ENCODE measurements around the gene OCSTAMP.

DNA sequence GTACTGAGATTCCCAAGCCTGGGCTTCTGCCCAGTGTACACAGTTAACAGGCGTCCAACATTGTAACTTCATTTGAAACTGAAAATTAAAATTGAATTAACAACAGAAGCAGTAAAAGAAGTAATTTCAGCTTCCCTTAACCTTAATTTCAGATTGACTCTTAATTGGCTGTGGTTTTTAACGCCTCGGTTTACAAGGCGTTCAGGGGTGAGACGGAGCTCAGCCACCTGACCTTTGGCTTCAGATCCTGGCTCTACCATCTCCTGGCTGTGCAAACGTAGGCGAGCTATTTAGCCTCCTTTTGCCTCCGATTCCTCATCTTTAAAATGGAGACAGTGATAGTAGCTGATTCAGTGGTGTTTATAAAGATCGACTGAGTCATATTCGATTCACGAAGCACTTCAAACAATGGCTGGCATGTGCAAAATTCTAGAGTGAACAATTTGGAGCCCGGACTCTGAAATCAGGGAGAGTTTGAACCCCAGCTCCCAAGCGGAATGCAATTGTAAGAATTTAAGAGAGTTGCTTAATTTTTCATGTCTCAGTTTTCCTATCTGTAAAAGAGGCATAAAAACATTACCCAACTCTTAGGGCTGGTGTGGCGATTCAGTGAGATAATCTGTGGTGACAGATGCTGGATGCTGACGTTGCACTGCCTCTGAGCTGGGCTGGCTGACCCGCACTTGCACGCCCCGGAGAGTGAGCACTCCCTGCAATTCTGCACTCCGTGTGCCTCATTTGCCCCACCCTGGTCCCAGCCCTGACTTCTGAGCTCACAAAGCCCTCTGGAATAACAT lies 23.5 kb upstream of the OCSTAMP start:
- TF ChIP-seq, protein P1, sequence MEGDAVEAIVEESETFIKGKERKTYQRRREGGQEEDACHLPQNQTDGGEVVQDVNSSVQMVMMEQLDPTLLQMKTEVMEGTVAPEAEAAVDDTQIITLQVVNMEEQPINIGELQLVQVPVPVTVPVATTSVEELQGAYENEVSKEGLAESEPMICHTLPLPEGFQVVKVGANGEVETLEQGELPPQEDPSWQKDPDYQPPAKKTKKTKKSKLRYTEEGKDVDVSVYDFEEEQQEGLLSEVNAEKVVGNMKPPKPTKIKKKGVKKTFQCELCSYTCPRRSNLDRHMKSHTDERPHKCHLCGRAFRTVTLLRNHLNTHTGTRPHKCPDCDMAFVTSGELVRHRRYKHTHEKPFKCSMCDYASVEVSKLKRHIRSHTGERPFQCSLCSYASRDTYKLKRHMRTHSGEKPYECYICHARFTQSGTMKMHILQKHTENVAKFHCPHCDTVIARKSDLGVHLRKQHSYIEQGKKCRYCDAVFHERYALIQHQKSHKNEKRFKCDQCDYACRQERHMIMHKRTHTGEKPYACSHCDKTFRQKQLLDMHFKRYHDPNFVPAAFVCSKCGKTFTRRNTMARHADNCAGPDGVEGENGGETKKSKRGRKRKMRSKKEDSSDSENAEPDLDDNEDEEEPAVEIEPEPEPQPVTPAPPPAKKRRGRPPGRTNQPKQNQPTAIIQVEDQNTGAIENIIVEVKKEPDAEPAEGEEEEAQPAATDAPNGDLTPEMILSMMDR (IDR thresholded peaks at IDR 0.05; ENCODE audit: insufficient read depth, low read depth, low read length): no peak
- TF ChIP-seq EZH2 (IDR thresholded peaks at IDR 0.05; ENCODE audit: insufficient read depth, low read length): no peak

All from astrocyte (in vitro differentiated cells and primary cell).